Measurements from ENCODE around the gene NFATC2.
"Not testable (repeated sequence)": the region's sequence is repeated elsewhere in the genome, so short reads cannot be mapped to it uniquely, and the experiment has no call there.

Gene NFATC2

DNA sequence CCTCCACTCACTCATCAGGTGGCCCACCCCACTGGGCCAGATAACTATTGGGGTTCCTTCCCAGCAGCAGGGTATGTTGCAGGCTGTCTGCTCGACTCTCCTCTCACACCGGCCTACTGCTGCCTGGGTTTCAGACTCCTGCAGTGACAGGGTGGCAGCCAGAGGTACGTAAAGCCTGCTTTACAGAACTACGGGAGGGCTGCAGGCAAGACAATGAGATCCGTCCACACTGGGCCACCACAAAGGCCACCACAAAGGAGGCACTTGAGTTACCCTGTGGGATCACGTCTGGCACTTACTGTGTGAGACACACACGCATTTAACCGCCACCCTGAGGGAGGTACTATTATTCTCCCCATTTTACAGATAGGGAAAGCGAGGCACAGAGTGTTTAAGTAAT lies 78.5 kb downstream of the NFATC2 start:
- in situ Hi-C loops (cut with MboI; ENCODE audit: low pct_unique_long_range_greater_than_20kb, low sequenced_read_pairs), result no loop called here
- DNase-seq, result no peak

DNA sequence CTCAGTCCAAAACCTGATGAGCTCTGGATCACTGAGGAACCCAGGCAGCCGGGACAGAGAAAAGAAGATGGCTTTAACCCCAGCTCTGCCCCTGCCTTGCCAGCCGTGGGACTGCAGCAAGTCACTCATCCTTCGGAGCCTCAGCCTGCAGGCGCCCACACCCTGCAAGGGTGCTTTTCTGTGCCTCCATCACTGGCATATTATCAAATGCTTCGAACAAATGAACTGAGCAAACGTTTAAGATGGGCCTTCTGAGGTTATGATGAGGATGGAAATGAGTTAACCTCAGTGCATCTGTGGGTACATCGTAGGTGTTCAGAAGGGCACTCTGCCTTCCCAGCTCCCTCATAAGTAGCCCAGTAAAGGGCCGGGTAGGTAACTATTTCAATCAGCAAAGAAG lies 79.0 kb downstream of the NFATC2 start:
- in situ Hi-C loops (cut with MboI; ENCODE audit: low pct_unique_long_range_greater_than_20kb, low sequenced_read_pairs), result no loop called here
- no peak for DNase-seq

DNA sequence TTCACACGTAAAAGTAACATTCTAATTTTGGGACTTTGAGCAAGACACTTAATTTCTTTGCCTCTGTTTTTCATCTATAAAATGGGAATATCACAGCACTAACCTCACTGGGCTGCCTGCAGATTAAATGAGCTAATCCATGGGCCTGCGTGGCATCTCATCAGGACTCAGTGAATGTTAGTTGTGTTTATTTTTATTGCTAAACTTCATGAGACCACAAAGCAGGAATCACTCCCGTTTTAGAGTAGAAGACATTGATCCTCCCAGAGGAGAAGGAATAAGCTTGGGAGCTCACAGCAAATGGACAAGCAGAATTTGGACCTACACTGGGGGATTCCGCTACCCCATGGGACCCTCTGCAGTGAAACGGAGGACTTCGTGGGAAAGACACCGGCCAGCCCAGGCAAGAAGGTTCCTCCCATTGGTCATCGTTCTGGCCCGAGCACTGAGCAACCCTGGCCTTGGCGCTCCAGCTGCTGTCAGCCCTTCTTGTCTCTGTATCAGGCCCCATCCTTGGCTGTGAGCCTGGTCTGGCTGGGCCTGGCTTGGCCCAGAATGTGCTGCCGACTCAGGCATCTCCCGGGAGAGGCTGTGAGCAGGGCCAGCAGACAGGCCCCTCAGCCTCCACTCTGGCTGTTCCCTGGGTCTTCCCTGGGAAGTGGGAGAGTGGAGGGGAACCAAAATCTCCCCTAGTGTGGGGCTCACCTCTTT lies 79.8 kb downstream of the NFATC2 start:
- DNase-seq, result no peak
- in situ Hi-C loops (cut with MboI; ENCODE audit: low pct_unique_long_range_greater_than_20kb, low sequenced_read_pairs), result no loop called here

DNA sequence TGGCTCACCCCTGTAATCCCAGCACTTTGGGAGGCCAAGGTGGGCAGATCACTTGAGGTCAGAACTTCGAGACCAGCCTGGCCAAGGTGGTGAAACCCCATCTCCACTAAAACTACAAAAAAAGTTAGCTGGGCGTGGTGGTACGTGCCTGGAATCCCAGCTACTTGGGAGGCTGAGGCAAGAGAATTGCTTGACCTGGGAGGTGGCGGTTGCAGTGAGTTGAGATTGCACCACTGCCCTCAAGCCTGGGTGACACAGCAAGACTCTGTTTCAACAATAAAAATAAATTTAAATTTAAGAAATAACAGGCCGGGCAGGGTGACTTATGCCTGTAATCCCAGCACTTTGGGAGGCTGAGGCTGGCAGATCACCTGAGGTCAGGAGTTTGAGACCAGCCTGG lies 80.7 kb downstream of the NFATC2 start:
- in situ Hi-C loops (cut with MboI; ENCODE audit: low pct_unique_long_range_greater_than_20kb, low sequenced_read_pairs); DNase-seq: not testable (repeated sequence)

DNA sequence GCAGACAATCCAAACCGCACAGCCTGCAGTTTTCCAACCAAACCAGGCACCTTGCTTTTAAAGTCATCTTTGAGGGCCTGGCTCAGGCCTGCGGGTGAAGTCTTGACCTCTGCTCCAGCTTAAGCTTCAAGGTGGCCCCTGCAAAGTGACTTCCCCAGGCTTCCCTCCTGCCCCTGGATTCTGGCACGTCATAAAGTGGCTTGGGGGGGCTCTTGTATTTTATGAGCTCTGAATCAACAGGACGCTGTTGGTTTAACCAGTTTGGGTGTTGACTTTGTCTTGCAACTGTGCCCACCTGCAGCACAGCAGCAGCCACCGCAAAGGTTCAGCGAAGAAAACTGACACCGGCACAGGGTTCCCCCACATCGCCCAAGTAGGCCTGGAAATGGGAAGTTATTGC lies 81.2 kb downstream of the NFATC2 start:
- DNase-seq, result peak; percentile 65
- in situ Hi-C loops (cut with MboI; ENCODE audit: low pct_unique_long_range_greater_than_20kb, low sequenced_read_pairs), result no loop called here

DNA sequence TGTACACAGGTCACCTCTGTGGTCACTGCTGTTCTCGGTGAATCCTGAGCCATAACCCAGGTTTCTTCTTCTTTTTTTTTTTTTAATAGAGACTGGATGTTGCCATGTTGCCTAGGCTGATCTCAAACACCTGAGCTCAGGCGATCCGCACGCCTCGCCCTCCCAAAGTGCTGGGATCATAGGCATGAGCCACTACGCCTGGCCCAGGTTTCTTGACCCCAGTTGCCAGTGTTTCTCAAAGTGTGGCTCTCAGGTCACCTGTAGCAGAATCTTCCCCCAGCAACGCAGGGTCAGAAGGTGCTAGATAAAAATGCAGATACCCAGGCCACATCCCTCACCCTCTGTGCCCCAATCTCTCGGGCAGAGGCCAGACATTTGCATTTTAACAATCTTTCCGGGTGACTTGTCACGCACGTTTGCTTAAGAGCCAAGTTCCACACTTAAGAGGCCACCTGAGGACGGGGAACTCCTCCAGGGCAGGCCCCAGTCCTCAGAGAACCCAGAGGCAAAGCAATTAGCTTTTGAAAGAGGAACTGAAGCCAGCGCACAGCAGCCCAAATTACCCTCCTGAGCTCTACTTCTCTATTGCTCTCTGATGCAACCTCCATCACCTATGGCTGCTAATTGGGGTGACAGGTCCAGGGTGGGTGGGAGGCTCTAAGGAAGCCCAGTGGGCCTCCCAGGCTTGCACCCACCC lies 81.8 kb downstream of the NFATC2 start:
- peak; percentile 90 for DNase-seq
- in situ Hi-C loops (cut with MboI; ENCODE audit: low pct_unique_long_range_greater_than_20kb, low sequenced_read_pairs), result no loop called here

DNA sequence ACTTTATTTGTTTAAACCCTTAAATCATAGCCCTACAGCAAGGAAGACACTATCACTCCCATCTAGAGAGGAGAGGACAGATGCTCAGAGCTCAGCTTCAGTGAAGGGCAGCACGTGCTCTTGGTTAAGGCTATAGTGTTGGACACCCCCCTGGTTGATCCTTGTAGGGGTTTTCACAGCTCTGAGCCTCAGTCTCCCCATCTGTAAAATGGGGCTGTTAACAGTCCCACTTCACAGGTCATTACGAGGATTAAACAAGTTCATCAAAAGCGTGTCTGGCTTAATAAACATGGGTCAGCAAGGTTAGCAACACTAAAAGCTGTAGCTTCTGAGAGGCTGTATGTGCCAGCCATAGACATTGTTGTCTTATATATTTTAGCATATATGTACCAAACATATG lies 82.4 kb downstream of the NFATC2 start:
- DNase-seq, result no peak
- in situ Hi-C loops (cut with MboI; ENCODE audit: low pct_unique_long_range_greater_than_20kb, low sequenced_read_pairs), result no loop called here

DNA sequence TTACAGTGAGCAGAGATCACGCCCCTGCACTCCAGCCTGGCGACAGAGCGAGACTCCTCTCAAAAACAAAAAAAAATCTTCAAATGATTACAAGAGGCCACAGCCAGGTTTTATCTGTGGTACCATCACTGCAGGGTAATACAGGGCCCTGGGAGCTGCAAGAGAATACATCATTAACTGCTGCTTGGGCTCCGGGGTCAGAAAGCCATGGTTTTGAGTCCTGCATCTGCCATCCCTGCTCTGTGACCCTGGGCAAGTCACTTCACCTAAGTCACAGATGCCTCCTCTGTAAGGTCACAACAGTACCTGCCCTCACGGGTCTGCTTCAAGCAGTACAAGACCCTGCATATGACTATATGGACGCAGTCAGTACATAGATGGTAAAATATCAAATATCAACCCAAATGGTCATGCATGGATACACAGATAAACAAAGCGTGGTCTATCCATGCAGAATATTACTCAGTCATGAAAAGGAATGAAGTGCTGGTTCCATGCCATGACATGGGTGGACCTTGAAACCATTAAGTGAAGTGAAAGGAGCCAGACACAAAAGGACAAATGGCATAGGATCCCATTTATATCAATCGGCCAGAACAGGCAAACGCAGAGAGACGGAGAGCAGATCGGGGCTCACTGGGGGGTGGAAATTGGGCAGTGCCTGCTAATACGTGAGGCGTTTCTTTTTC lies 83.6 kb downstream of the NFATC2 start:
- in situ Hi-C loops (cut with MboI; ENCODE audit: low pct_unique_long_range_greater_than_20kb, low sequenced_read_pairs), result no loop called here
- DNase-seq, result no peak

DNA sequence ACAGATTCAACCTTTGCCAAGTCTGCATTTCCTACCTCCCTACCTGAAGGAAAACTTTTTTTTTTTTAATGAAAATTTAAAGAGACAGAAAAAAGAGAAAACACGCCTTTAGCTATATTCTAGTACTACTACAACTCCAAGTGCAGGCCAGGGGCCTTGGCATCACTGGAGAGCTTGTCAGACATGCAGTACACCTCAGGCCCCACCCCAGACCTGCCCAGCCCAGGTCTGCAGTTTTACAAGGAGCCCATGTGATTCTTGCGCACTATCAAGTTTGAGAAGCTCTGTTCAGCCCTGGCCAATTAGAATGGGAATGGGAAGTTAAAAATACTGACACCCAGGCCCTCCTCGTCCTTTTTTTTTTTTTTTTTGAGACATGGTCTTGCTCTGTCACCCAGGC lies 85.0 kb downstream of the NFATC2 start:
- DNase-seq, result no peak
- in situ Hi-C loops (cut with MboI; ENCODE audit: low pct_unique_long_range_greater_than_20kb, low sequenced_read_pairs), result no loop called here

DNA sequence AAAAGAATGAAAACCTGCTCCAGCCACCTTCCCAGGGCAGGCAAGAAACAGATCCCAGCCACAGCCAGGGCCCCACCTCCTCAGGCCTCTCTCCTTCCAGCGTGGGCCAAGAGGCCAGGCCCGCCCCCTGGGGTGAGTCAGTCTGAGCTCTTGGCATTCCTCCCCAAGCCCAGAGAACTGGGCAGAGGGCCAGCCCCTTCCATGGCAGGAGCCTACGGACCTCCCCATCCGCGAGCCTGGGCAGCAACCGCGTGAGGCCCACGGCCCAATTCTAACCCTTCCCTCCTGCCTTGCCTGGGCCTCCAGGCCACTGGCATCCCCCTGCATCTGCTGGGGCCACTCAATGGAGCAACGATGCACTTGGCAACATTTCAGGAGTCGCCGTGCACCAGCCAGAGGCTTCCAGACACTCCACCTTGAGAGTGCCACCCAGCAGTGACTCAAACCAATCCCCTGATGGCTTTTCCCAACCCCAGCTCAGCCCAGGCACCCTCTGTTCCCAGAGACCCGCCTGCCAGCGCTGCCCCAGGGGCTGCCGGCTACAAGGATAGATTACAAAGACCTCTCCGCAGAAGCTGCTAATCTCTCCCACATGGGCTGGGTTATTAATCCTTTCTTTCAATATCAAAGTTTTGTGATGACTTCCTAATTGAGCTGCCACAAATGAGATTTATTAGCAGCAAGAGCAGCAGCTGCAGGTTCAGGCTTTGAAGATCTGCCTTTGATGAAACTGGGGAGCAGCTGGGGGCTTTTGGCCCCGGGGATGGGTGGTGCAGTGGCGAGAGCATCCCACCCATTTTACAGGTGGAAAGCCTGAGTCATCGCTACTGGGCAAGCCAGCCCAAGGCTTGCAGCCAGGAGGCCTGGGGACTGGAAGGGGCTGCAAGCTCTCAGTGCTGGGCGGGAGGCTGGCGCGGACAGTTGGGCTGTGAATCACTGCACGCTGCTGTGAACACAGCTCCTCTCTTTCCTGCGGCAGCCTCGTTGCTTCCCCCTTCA lies 85.7 kb downstream of the NFATC2 start:
- in situ Hi-C loops (cut with MboI; ENCODE audit: low pct_unique_long_range_greater_than_20kb, low sequenced_read_pairs), result no loop called here
- DNase-seq, result peak; percentile 51

DNA sequence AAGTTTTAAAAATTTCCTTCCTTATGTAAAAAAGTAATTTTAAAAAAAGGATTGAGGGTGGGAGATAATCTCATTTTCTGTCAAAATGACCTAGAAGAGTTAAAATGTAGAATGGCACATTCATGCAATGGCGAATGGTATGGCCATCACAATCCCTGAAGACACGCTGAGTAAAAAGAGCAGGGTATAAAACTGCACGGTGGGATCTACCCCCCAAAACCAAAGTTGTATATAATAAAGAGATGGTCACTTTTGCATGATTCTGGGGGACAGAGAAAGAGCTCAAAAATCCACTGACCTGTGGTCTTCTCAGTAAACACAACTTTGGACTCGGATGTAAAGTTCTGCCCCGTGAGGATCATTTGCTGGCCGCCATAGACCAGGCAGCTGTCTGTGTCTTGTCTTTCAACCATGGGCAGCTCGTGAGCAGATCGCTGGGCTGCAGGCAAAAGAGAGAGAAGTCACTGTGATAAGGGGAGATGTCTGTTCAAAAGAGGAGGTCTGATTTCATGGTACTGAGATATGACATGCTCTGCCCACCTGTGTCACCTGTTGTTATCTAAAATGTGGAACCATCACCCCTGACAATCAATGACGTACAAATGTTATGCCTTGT lies 88.2 kb downstream of the NFATC2 start:
- no peak for DNase-seq
- in situ Hi-C loops (cut with MboI; ENCODE audit: low pct_unique_long_range_greater_than_20kb, low sequenced_read_pairs), result no loop called here

DNA sequence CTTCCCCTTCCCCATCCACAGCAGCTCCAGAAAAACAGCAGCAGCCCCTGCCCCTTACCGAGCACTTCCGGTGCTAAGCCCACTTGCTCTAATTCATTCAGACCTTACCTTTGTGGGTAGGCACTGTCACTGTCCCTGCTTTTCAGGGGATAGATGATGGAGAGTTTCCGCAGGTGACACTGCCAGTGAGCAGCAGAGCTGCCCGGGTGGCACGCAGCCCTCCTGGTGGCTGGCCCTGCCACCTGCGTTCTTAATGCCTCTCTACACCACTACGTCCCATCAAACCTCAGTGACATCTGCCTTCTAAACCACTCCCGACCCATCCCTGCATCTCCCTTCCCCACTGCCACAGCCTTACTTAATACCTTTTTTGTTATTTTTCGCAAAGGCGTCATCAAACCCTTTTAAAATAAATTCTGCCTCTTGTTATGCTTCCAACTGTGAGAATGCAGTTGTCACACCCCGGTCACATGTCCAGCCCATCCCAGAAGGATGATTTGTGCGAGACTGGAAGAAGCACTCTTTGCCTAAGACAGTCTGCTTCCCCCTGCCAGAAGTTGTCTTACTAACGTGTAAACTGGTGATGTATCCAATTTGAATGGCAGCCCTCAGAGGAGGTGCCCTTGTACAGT lies 89.7 kb downstream of the NFATC2 start:
- no peak for DNase-seq
- in situ Hi-C loops (cut with MboI; ENCODE audit: low pct_unique_long_range_greater_than_20kb, low sequenced_read_pairs), result no loop called here

DNA sequence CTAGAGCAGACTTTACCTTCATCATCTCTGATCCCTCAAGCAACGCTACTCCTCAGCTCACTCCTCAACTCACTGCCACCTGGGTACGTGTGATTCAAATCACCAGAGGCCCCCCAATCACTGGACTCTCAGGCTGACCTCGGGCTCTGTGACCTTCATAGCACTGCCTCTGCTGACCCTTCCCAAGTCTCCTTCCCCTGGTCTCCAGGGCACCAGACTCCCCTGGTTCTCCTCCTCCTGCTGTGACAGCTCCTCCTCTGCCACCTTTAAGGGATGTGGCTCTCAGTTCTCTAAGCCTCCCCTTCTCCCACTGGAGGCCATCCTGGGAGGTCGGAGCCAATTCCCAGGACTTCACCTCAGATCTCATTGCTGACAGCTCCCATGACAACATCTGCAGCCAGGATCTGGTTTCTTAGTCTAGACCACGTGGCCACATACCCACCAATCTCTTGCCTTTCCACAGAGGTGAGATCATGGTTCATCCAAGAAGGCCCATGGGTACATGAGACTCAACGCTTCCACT lies 90.4 kb downstream of the NFATC2 start:
- in situ Hi-C loops (cut with MboI; ENCODE audit: low pct_unique_long_range_greater_than_20kb, low sequenced_read_pairs), result no loop called here
- no peak for DNase-seq

DNA sequence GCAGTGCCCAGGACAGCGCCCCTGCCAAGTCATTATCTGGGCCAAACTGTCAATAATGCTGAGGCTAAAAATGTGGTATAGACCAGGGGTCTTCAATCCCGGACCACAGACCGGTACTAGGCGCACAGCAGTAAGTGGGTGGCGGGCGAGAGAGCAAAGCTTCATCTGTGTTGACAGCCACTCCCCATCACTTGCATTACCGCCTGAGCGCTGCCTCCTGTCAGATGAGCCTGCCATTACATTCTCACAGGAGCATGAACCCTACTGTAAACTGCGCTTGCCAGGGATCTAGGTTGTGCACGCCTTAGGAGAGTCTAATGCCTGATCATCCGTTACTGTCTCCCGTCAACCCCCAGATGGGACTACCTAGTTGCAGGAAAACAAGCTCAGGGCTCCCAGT lies 91.0 kb downstream of the NFATC2 start:
- in situ Hi-C loops (cut with MboI; ENCODE audit: low pct_unique_long_range_greater_than_20kb, low sequenced_read_pairs), result no loop called here
- DNase-seq, result no peak

DNA sequence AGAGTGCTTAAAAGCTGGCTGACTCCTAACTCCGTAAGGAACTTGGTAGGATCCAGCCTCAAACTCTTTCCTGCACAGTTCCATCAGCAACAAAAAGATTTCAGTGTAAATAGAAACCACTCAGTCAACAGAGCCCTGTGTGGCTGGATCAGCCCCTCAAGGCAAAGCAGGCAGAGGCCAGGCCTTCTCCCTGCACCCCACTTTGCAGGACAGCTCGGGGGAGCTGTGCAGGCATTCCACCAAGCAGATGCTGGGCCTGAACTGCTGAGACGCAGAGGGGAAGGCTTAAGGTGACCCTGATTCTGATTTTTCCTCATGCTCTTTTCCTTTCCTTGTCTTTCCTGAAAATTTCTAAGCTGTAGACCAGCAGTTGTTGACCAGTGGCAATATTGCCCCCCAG lies 91.5 kb downstream of the NFATC2 start:
- in situ Hi-C loops (cut with MboI; ENCODE audit: low pct_unique_long_range_greater_than_20kb, low sequenced_read_pairs), result no loop called here
- no peak for DNase-seq

DNA sequence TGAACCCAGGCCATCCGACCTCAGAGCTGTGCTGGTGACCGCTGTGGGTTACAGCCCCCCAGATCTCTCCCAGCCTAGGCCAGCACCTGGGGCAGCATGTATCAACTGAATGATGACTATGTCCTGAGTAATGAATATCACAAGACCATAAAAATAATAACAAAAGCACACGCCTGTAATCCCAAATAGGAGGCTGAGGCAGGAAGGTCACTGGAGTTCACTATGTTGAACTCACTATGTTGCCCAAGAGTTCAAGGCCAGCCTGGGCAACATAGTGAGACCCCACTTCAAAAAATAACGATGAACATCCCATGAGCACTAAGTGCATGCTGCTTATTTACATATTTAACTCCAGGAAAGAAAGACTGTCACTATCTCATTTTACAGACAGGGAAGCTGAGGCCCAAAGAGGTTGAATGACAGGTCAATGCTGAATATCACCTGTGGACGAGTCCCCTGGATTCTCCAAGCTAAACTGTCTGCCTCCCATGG lies 92.3 kb downstream of the NFATC2 start:
- in situ Hi-C loops (cut with MboI; ENCODE audit: low pct_unique_long_range_greater_than_20kb, low sequenced_read_pairs), result no loop called here
- no peak for DNase-seq

DNA sequence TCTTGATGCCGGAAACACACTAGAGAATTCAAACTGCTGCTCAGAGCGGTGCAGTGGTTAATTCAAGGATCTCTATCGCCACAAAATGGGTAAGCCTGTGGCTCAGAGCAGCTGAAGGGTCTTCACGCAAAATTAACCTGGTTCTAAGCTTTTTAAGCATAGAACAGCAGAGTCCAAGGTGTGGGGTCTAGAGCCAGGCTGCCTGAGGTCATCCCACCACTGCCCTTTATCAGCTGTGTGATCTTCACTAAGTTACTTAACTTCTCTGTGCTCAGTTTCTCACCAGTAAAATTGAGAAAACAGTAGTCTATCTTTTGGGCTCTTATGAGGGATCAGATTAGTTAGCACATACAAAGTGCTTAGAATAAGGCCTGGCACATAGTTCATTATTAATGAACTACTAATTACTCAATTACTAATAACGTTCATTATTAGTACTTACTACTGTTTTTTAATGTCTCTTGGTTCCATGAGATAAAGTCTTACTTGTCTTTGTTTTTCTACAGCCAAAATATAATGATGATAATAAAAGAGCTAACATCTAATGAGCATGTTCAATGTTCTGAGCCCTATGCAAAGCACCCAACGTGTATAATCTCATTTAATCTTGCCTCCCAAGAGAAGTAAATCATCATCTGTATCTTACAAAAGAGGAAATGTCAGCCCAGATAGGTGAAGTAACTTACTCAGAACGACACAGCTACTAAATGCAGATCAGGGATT lies 92.9 kb downstream of the NFATC2 start:
- no peak for DNase-seq

DNA sequence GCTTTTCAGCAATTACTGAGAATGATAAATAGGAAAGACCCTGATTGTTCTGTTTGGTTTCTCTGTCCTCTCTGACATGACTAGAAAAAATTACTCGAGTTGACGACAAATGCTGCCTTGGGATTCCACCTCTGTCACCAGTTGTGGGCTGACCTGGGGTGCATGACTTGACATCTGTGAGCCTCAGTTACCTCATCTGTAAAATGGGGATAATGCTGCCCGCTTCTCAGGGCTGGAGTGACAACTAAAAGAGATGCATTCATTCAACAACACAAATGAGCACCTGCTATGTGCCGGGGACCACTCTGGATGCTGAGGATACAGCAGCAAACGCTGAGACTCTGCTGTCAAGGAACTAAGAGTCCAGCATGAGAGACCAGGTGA lies 94.8 kb downstream of the NFATC2 start:
- in situ Hi-C loops (cut with MboI; ENCODE audit: low pct_unique_long_range_greater_than_20kb, low sequenced_read_pairs), result no loop called here
- no peak for DNase-seq

More for the DNA sequence above, 92.9 kb downstream of the NFATC2 start:
- in situ Hi-C loops (cut with MboI; ENCODE audit: low pct_unique_long_range_greater_than_20kb, low sequenced_read_pairs), result no loop called here
